ENCODE measurements around the gene OPCML. TPM values are rescaled to one million over a fixed set of nuclear protein-coding genes. Genes with fewer than 3 reads are reported as not detected.

The OPCML gene
- total RNA-seq, 1 experiment from 2014 or later, result not detected

GRCh38 chr11:133235381-133235780 is 296.9 kb downstream of the OPCML start:
- Histone ChIP-seq H3K4me3 (no peak overlapping the region), H3K4me2 (no peak overlapping the region), H3K27ac (no peak overlapping the region), H3K4me1 (replicated peaks; ENCODE audit: insufficient read depth) (no peaks in the 10 kb centered on the region), H3K27me3 (ENCODE audit: insufficient read depth, low read depth) (peaks cover 40% of the 10 kb centered on the region), H3K36me3 (ENCODE audit: low read depth) (no peaks in the 10 kb centered on the region), H2AFZ (no peak overlapping the region), H3K9me2 (ENCODE audit: insufficient read depth) (no peaks in the 10 kb centered on the region), H4K20me1 (ENCODE audit: insufficient read depth) (no peaks in the 10 kb centered on the region), H3K79me2 (ENCODE audit: low read depth) (no peaks in the 10 kb centered on the region), H3F3A (ENCODE audit: insufficient read depth, low read depth) (no peaks in the 10 kb centered on the region), H3K9me3 (ENCODE audit: insufficient read depth, low read depth) (no peaks in the 10 kb centered on the region)
- ChIA-PET POLR2A (ENCODE audit: unreplicated experiment) (no interaction called here), CTCF (no interaction called here)
- intact Hi-C loops (cut with micrococcal nuclease; ENCODE audit: unreplicated experiment), result no loop called here
- no TSS peak for BruUV-seq (replicated peaks)
- no peak for DNase-seq
- TF ChIP-seq EZH2 (IDR thresholded peaks at IDR 0.05; ENCODE audit: low read depth) (no peak), CTCF (conservative IDR thresholded peaks at IDR 0.05) (no peak)

- Histone ChIP-seq H3F3A (ENCODE audit: insufficient read depth, low read depth) (no peaks in the 10 kb centered on the region), H3K27ac (no peak overlapping the region), H3K79me2 (ENCODE audit: low read depth) (no peaks in the 10 kb centered on the region), H3K4me1 (replicated peaks; ENCODE audit: insufficient read depth) (no peaks in the 10 kb centered on the region), H2AFZ (no peak overlapping the region), H3K9me3 (ENCODE audit: insufficient read depth, low read depth) (no peaks in the 10 kb centered on the region), H3K4me2 (no peak overlapping the region), H3K9me2 (ENCODE audit: insufficient read depth) (no peaks in the 10 kb centered on the region), H4K20me1 (ENCODE audit: insufficient read depth) (no peaks in the 10 kb centered on the region; the same call in 1 of the 2 replicates), H3K4me3 (no peak overlapping the region), H3K36me3 (ENCODE audit: low read depth) (no peaks in the 10 kb centered on the region), H3K27me3 (ENCODE audit: insufficient read depth, low read depth) (peaks cover 42% of the 10 kb centered on the region)
- intact Hi-C loops (cut with micrococcal nuclease; ENCODE audit: unreplicated experiment), result no loop called here
- ChIA-PET POLR2A (ENCODE audit: unreplicated experiment) (no interaction called here), CTCF (no interaction called here)
- TF ChIP-seq EZH2 (IDR thresholded peaks at IDR 0.05; ENCODE audit: low read depth) (no peak), CTCF (conservative IDR thresholded peaks at IDR 0.05) (no peak)
- DNase-seq, result no peak
- BruUV-seq (replicated peaks), result no TSS peak
Measured at GRCh38 chr11:133234883-133235282, 297.4 kb downstream of the OPCML start.

GRCh38 chr11:133232665-133233064 is 299.6 kb downstream of the OPCML start:
- Histone ChIP-seq H3K79me2 (ENCODE audit: low read depth) (no peaks in the 10 kb centered on the region), H3K4me2 (no peak overlapping the region), H4K20me1 (ENCODE audit: insufficient read depth) (no peaks in the 10 kb centered on the region; the same call in 1 of the 2 replicates), H3K4me1 (replicated peaks; ENCODE audit: insufficient read depth) (no peaks in the 10 kb centered on the region), H2AFZ (no peak overlapping the region), H3K36me3 (ENCODE audit: low read depth) (no peaks in the 10 kb centered on the region), H3K9me3 (ENCODE audit: insufficient read depth, low read depth) (no peaks in the 10 kb centered on the region), H3F3A (ENCODE audit: insufficient read depth, low read depth) (no peaks in the 10 kb centered on the region), H3K4me3 (no peak overlapping the region), H3K27me3 (ENCODE audit: insufficient read depth, low read depth) (peaks cover 54% of the 10 kb centered on the region), H3K27ac (no peak overlapping the region), H3K9me2 (ENCODE audit: insufficient read depth) (no peaks in the 10 kb centered on the region)
- CTCF ChIA-PET, result no interaction called here
- intact Hi-C loops (cut with micrococcal nuclease; ENCODE audit: unreplicated experiment), result no loop called here
- POLR2A ChIA-PET (ENCODE audit: unreplicated experiment), result no interaction called here
- DNase-seq, result no peak
- BruUV-seq (replicated peaks), result no TSS peak
- TF ChIP-seq CTCF (conservative IDR thresholded peaks at IDR 0.05) (no peak), EZH2 (IDR thresholded peaks at IDR 0.05; ENCODE audit: low read depth) (no peak)

Measured in PC-9 (cell line).